CD4-positive, alpha-beta memory T cell (primary cell): Measurements from ENCODE around the gene CDC42EP5. TPM values are rescaled to one million over a fixed set of nuclear protein-coding genes. Genes with fewer than 3 reads are reported as not detected.
"Not testable (repeated sequence)": the region's sequence is repeated elsewhere in the genome, so short reads cannot be mapped to it uniquely, and the experiment has no call there.

ENCODE experiments used
- CTCF ChIA-PET: fragments of 350-600 bp; sonication (Branson Sonifier 250); formaldehyde crosslinking; loops from one replicate; lab custom pipeline; 2021; ENCODE audit warnings: inconsistent platforms; ENCODE audit not compliant: partially characterized antibody; lab: Charles Lee
- POLR2A ChIA-PET: fragments of 350-600 bp; sonication (Branson Sonifier 250); formaldehyde crosslinking; loops from one replicate; lab custom pipeline; 2021; ENCODE audit not compliant: partially characterized antibody; lab: Charles Lee
- DNase-seq, 5 donors: peaks; one replicate each; pipeline versions ENCODE4 v3.0.0 to v3.0.0-alpha.2; 2020 to 2022; ENCODE audit warnings: mixed read lengths in 1 of 5
- H3K27ac ChIP-seq: one replicate; pipeline ENCODE4 v1.7.0; 2013; ENCODE audit warnings: low read depth, low read length
- H3K27me3 ChIP-seq: 2 replicates; pipeline ENCODE4 v1.7.0; 2013; ENCODE audit warnings: mild to moderate bottlenecking, low read length, moderate library complexity; ENCODE audit not compliant: insufficient read depth
- H3K36me3 ChIP-seq: 2 replicates; pipeline ENCODE4 v1.7.0; 2013; ENCODE audit warnings: mild to moderate bottlenecking, low read length, moderate library complexity; ENCODE audit not compliant: insufficient read depth
- H3K4me1 ChIP-seq: 2 replicates; pipeline ENCODE4 v1.7.0; 2013; ENCODE audit warnings: mild to moderate bottlenecking, low read length, moderate library complexity; ENCODE audit not compliant: insufficient read depth
- H3K4me3 ChIP-seq, 2 donors: one replicate each; pipeline ENCODE4 v1.7.0; 2013; ENCODE audit warnings: low read length in 2 of 2, mild to moderate bottlenecking in 1 of 2
- H3K9me3 ChIP-seq, 2 donors: one replicate each; pipeline ENCODE4 v1.7.0; 2013; ENCODE audit warnings: low read length in 2 of 2, control low read depth in 1 of 2; ENCODE audit not compliant: control insufficient read depth in 1 of 2
- H3K27ac Mint-ChIP-seq, 7 donors: one replicate each; pipeline ENCODE4 v1.8.0; 2020 to 2021; ENCODE audit warnings: mixed read lengths in 7 of 7, mild to moderate bottlenecking in 6 of 7, inconsistent platforms in 3 of 7, moderate library complexity in 3 of 7
- H3K27me3 Mint-ChIP-seq, 2 donors: one replicate each; pipeline ENCODE4 v1.8.0; 2020 to 2021; ENCODE audit warnings: mixed read lengths in 2 of 2
- H3K36me3 Mint-ChIP-seq, 2 donors: one replicate each; pipeline ENCODE4 v1.8.0; 2020 to 2021; ENCODE audit warnings: mixed read lengths in 2 of 2, inconsistent platforms in 1 of 2, mild to moderate bottlenecking in 1 of 2
- H3K4me1 Mint-ChIP-seq, 4 donors: one replicate each; pipeline ENCODE4 v1.8.0; 2020 to 2021; ENCODE audit warnings: mixed read lengths in 4 of 4, mild to moderate bottlenecking in 1 of 4
- H3K4me3 Mint-ChIP-seq, 8 donors: one replicate each; pipeline ENCODE4 v1.8.0; 2020 to 2021; ENCODE audit warnings: mixed read lengths in 8 of 8, mild to moderate bottlenecking in 7 of 8, moderate library complexity in 6 of 8, inconsistent platforms in 3 of 8
- H3K9me3 Mint-ChIP-seq, 8 donors: one replicate each; pipeline ENCODE4 v1.8.0; 2020 to 2021; ENCODE audit warnings: mixed read lengths in 8 of 8, mild to moderate bottlenecking in 5 of 8, inconsistent platforms in 3 of 8, moderate library complexity in 1 of 8
- intact Hi-C: fragments of 100-400 bp; cut with micrococcal nuclease; formaldehyde crosslinking; loops from one replicate; pipeline ENCODE4 v1.15.1; 2023
- polyA plus RNA-seq, 2 donors: library from polyadenylated mRNA; unstranded; fragments of 300-500 nt; fragmentation: Illumina TruSeq; gene quantifications; one replicate each; pipeline ENCODE4 v1.2.3, GENCODE V29; 2021
- total RNA-seq, 2 experiments: library from RNA; stranded (reverse); gene quantifications; one replicate each; pipeline ENCODE4 v1.2.3, GENCODE V29; 2021

The CDC42EP5 gene
- total and polyA plus RNA-seq, 4 experiments from 2014 or later, result not detected

DNA sequence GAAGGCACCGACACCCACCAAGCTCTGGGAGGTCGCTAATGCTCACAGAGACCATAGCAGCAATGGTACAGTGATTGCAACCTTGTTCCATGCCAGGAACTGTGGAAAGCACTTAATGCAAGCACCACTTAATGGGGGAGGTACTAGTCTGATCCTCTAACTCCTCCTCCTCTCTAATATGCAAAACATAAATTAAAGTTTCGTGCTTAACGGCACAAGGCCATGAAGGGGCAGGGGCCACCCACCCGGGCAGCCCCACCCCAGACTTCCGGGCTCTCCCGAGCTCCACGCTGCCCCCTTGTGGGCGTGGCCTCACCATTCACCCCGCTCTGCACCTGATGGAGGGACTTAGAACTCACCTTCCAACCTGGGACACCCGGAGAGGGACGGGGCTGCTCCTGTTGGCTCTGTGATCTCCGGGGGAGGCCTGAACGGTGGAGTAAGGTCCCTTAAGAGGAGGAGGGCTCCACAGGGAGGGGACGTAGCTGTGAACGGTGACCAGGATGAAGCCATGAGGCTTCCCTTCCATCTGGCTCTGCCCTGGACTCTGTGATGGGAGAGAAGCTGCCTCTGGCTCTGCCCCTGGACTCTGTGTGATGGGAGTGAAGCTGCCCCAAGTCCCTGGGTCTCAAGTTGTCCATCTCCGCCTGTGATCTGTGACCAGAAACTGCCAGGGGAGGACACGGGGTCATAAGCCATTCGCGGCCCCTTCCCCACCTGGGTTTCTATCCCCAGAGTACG, 36.3 kb upstream of the CDC42EP5 start:
- POLR2A ChIA-PET, H3K27me3 ChIP-seq, H3K36me3 ChIP-seq, H3K4me3 Mint-ChIP-seq, intact Hi-C loops, H3K4me3 ChIP-seq, H3K36me3 Mint-ChIP-seq, H3K9me3 Mint-ChIP-seq, CTCF ChIA-PET, H3K27ac Mint-ChIP-seq, H3K27ac ChIP-seq, H3K9me3 ChIP-seq: not testable (repeated sequence)
- H3K27me3 Mint-ChIP-seq, result peaks cover 9 to 12% of the 10 kb centered on the region in 2 donors
- peaks cover 25% of the 10 kb centered on the region for H3K4me1 ChIP-seq
- peak in 2 of 5 donors; percentile 5 to 10 for DNase-seq
- peaks cover 2 to 27% (median 13%) of the 10 kb centered on the region in 4 donors for H3K4me1 Mint-ChIP-seq

DNA sequence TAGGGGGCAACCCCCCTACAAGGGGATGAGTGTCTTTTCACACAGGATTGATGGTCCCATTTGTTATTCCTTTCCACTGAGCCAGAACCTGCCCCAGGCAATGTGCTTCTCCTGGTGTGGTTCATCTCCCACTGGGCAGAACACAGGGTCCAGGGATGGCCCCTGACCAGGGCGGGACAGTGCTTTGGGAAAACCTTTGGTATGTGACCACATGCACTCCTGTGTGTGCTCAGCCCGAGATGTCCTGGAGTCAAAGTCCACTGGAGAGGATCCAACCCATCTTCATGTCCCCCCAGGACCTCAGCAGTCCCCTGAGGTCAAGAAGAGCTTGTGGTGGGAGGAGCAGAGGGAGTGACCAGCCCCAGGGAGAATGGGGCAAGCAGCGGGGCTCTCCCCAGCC, 35.4 kb upstream of the CDC42EP5 start:
- POLR2A ChIA-PET, DNase-seq, H3K9me3 Mint-ChIP-seq, H3K36me3 Mint-ChIP-seq, CTCF ChIA-PET, H3K27ac ChIP-seq, H3K36me3 ChIP-seq, H3K9me3 ChIP-seq, H3K27ac Mint-ChIP-seq, intact Hi-C loops, H3K4me3 Mint-ChIP-seq, H3K27me3 ChIP-seq, H3K4me3 ChIP-seq: not testable (repeated sequence)
- Mint-ChIP-seq H3K27me3 (peaks cover 10 to 14% of the 10 kb centered on the region in 2 donors), H3K4me1 (peaks cover 2 to 27% (median 13%) of the 10 kb centered on the region in 4 donors)
- peaks cover 25% of the 10 kb centered on the region for H3K4me1 ChIP-seq

DNA sequence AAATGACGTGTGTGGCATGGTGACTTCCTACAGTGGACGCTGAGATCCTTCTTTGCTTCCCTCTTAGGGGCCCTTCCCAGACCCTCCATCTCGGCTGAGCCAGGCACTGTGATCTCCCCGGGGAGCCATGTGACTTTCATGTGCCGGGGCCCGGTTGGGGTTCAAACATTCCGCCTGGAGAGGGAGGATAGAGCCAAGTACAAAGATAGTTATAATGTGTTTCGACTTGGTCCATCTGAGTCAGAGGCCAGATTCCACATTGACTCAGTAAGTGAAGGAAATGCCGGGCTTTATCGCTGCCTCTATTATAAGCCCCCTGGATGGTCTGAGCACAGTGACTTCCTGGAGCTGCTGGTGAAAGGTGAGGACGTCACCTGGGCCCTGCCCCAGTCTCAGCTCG, 34.7 kb upstream of the CDC42EP5 start:
- Histone ChIP-seq H3K4me1 (peaks cover 25% of the 10 kb centered on the region), H3K4me3 (no peak overlapping the region), H3K27me3 (no peaks in the 10 kb centered on the region), H3K9me3 (no peaks in the 10 kb centered on the region), H3K27ac (no peak overlapping the region), H3K36me3 (no peaks in the 10 kb centered on the region)
- H3K4me1 Mint-ChIP-seq, result peaks cover 2 to 27% (median 13%) of the 10 kb centered on the region in 4 donors
- H3K9me3 Mint-ChIP-seq, result peaks cover 0 to 2% (median 0%) of the 10 kb centered on the region in 8 donors
- H3K36me3 Mint-ChIP-seq, result no peaks in the 10 kb centered on the region
- CTCF ChIA-PET, result no interaction called here
- peaks cover 10 to 14% of the 10 kb centered on the region in 2 donors for H3K27me3 Mint-ChIP-seq
- no peak for DNase-seq
- POLR2A ChIA-PET, result no interaction called here
- peak overlapping the region in 1 of 7 donors; percentile 46 for H3K27ac Mint-ChIP-seq
- intact Hi-C loops, result no loop called here
- peak overlapping the region in 1 of 8 donors; percentile 62 for H3K4me3 Mint-ChIP-seq

DNA sequence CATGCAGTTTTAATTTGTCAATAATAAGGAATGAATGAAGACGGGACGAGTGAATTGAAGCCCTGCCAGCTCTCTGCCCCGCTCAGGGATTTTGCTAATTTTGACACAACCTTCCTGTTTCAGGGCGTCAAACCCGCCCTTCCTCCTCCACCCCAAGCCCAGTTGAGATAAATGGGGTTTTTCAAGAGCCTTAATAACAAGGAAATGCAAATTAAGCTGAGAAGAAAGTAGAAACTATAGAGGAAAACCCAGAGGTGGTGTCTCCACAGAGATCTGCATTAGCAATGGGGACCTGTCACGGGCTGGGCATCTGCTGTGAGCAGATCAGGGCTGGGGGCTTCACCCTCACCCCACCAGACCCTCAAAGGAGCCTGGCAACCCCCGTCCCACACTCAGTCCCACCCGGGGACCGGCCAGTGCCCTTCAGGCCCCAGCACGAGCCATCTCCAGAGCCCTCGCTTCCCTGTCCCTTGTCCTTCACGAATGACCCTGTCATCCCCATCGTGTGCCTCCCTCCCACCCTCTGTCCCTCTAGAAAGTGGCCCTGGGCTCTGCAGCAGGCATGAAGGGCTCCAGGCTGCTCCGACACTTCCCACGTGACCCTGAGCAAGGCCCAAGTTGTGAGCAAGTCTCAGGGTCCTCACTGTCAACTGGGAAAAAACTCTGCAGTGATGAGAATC, 34.1 kb upstream of the CDC42EP5 start:
- H3K36me3 Mint-ChIP-seq, H3K4me3 ChIP-seq, H3K36me3 ChIP-seq, H3K27me3 ChIP-seq, H3K27ac ChIP-seq, H3K9me3 ChIP-seq, DNase-seq, intact Hi-C loops, H3K9me3 Mint-ChIP-seq, POLR2A ChIA-PET: not testable (repeated sequence)
- H3K27me3 Mint-ChIP-seq, result peaks cover 14% of the 10 kb centered on the region in 2 donors
- CTCF ChIA-PET, result interaction anchor here (1.2 to 1.6 kb wide), 2 partner anchors 26 to 28 kb away, joined by 6 to 7 read pairs; no protein-coding TSS in a partner anchor
- H3K4me3 Mint-ChIP-seq, result peak overlapping the region; percentile 17 to 73 (median 62)
- peaks cover 25% of the 10 kb centered on the region for H3K4me1 ChIP-seq
- H3K4me1 Mint-ChIP-seq, result peaks cover 2 to 32% (median 13%) of the 10 kb centered on the region in 4 donors
- peak overlapping the region in 4 of 7 donors; percentile 1 to 87 (median 30) for H3K27ac Mint-ChIP-seq

DNA sequence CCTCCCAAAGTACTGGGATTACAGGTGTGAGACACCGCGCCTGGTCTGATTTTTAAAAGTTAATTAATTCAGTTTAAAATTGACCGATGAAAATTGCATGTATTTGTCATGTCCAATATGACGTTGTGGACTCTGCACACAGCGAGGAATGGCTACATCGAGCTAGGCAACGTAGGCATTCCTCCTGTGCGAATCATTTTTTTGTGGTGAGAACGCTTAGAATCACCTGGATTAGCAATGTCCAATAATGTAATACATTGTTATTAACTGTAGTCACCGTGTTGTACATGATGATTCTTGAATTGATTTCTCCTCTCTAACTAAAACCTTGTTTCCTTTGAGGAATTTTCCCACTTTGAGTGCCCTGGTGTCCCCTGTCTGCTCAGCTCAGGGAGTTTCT, 33.0 kb upstream of the CDC42EP5 start:
- Histone ChIP-seq H3K4me1 (peaks cover 25% of the 10 kb centered on the region), H3K36me3 (no peaks in the 10 kb centered on the region), H3K9me3 (no peaks in the 10 kb centered on the region), H3K27me3 (no peaks in the 10 kb centered on the region), H3K4me3 (no peak overlapping the region), H3K27ac (no peak overlapping the region)
- no peaks in the 10 kb centered on the region for H3K36me3 Mint-ChIP-seq
- peaks cover 0 to 2% (median 0%) of the 10 kb centered on the region in 8 donors for H3K9me3 Mint-ChIP-seq
- H3K27me3 Mint-ChIP-seq, result peaks cover 14 to 17% of the 10 kb centered on the region in 2 donors
- H3K4me1 Mint-ChIP-seq, result peaks cover 2 to 32% (median 13%) of the 10 kb centered on the region in 4 donors
- peak overlapping the region in 2 of 7 donors; percentile 13 to 46 for H3K27ac Mint-ChIP-seq
- ChIA-PET CTCF (interaction anchor here (0.7 to 1.6 kb wide), 3 partner anchors 25 to 95 kb away, joined by 3 to 7 read pairs (median 6); no protein-coding TSS in a partner anchor), POLR2A (interaction anchor here (0.9 kb wide), 1 partner anchor 43 kb away, joined by 3 read pairs; the partner anchor contains the start of gene LENG9)
- no peak for DNase-seq
- intact Hi-C loops, result no loop called here
- peak overlapping the region in 6 of 8 donors; percentile 3 to 70 (median 20) for H3K4me3 Mint-ChIP-seq

DNA sequence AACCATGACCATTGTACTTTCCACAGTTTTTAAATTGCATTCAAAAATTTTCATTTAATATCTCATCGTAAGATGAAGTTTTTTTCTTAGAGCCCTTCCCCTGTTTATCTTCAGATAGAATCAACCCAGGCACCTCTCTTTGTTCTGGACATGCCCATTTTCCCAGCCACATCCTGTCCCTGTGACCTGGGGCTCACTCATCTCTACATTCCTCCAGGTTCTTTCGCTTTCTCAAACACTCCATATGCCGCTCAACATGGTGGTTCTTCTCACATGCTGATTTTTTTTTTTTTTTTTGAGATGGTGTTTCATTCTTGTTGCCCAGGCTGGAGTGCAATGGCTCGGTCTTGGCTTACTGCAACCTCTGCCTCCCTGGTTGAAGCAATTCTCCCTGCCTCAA, 32.4 kb upstream of the CDC42EP5 start:
- POLR2A ChIA-PET, H3K4me3 ChIP-seq, H3K27ac ChIP-seq, H3K36me3 ChIP-seq, H3K36me3 Mint-ChIP-seq, H3K9me3 Mint-ChIP-seq, H3K9me3 ChIP-seq, H3K27me3 ChIP-seq, DNase-seq, intact Hi-C loops: not testable (repeated sequence)
- peak overlapping the region in 1 of 8 donors; percentile 11 for H3K4me3 Mint-ChIP-seq
- peaks cover 2 to 32% (median 13%) of the 10 kb centered on the region in 4 donors for H3K4me1 Mint-ChIP-seq
- peaks cover 15 to 19% of the 10 kb centered on the region in 2 donors for H3K27me3 Mint-ChIP-seq
- peak overlapping the region in 1 of 7 donors; percentile 29 for H3K27ac Mint-ChIP-seq
- CTCF ChIA-PET, result interaction anchor here (0.7 to 1.6 kb wide), 2 partner anchors 27 to 95 kb away, joined by 3 to 6 read pairs; no protein-coding TSS in a partner anchor
- peaks cover 25% of the 10 kb centered on the region for H3K4me1 ChIP-seq

DNA sequence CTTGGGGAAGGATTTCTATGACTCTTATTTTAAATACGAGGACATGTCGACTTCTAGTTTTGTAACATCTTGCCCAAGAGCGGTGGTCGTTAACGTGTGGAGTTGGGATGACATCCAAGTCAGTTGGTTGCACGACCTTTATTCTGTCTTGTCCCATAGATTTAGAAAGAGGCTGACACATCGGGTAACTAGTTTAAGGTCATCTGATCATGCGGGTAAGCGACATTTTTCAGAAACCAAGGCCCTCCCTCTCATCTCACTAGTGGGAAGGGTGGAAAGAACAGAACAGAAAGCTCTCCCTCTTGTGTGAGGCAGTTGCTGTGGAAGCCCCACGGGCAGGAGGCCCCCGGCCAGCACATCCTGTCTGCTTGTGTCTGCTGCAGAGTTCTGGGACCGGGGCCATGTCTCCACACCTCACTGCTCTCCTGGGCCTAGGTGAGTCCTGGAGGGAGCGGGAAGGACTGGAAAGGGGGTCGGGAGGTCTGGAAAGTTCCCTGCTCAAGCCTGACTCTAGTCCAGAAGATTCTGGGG, 29.5 kb upstream of the CDC42EP5 start, which contains the start of gene LAIR2:
LAIR2 (plus strand) TSS at position 314 of the 531 bp plus-strand sequence; CDS start at position 402, 88 bp downstream.
- H3K36me3 Mint-ChIP-seq, result no peaks in the 10 kb centered on the region
- CTCF ChIA-PET, result no interaction called here
- peaks cover 0 to 6% (median 0%) of the 10 kb centered on the region in 8 donors for H3K9me3 Mint-ChIP-seq
- H3K36me3 ChIP-seq, result no peaks in the 10 kb centered on the region
- H3K4me3 Mint-ChIP-seq, result peak within 1 kb of the TSS in 4 of 8 donors; percentile 27 to 39 (median 34)
- H3K27me3 ChIP-seq, result no peaks in the 10 kb centered on the region
- peaks cover 9 to 40% (median 19%) of the 10 kb centered on the region in 4 donors for H3K4me1 Mint-ChIP-seq
- intact Hi-C loops, result no loop called here
- H3K9me3 ChIP-seq, result no peaks in the 10 kb centered on the region
- no peak within 1 kb of the TSS for H3K27ac ChIP-seq
- DNase-seq, result no peak
- POLR2A ChIA-PET, result no interaction called here
- peak within 1 kb of the TSS in 2 of 7 donors; percentile 0 to 17 for H3K27ac Mint-ChIP-seq
- H3K4me3 ChIP-seq, result no peak within 1 kb of the TSS
- peaks cover 18 to 25% of the 10 kb centered on the region in 2 donors for H3K27me3 Mint-ChIP-seq
- H3K4me1 ChIP-seq, result peaks cover 19% of the 10 kb centered on the region
